ENCODE data around the gene CTXN2. TPM values are rescaled to one million over a fixed set of nuclear protein-coding genes. Genes with fewer than 3 reads are reported as not detected.

Gene CTXN2
- total and polyA plus RNA-seq, 2 of the 13 experiments (the other 11 are each of a cell fraction or from before 2014, with no cell fraction given): not detected

DNA sequence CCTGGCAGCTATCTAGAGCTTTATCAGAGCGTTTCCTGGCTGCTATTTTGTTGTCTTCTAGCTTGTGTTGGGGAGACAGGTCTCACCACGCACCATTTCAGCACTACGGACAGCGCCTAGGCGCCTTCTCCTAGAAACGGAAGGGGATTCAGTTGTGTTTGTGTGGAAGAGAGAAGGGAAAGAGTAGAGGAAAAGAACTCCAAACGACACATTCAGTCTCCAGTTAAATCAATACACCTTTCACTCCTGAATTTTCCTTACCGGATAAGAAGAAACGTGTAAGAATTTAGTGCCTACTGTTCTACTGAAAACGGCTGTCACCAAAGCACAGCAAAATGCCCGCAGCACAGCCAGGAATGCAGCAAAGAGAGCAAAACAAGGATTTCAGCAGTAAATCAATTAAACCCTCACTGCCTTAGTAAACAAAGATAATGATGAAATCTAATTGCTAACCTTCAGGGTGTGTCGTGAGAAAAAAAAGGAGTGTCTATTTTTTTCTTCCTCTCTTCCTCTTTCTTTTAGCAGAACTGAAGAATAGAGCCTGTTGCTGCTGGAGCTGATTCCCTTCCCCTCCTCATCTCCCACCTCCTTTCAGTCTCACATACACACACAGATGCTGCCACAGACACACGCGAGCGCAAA, 412 bp upstream of the CTXN2 start (continued):
- no peak for TF ChIP-seq PRMT3 (CRISPR knock-in tag; IDR thresholded peaks at IDR 0.05; ENCODE audit: borderline replicate concordance, low read depth)
- no peak for TF ChIP-seq FOXM1 (CRISPR knock-in tag; IDR thresholded peaks at IDR 0.05)
- TF ChIP-seq, protein P1, sequence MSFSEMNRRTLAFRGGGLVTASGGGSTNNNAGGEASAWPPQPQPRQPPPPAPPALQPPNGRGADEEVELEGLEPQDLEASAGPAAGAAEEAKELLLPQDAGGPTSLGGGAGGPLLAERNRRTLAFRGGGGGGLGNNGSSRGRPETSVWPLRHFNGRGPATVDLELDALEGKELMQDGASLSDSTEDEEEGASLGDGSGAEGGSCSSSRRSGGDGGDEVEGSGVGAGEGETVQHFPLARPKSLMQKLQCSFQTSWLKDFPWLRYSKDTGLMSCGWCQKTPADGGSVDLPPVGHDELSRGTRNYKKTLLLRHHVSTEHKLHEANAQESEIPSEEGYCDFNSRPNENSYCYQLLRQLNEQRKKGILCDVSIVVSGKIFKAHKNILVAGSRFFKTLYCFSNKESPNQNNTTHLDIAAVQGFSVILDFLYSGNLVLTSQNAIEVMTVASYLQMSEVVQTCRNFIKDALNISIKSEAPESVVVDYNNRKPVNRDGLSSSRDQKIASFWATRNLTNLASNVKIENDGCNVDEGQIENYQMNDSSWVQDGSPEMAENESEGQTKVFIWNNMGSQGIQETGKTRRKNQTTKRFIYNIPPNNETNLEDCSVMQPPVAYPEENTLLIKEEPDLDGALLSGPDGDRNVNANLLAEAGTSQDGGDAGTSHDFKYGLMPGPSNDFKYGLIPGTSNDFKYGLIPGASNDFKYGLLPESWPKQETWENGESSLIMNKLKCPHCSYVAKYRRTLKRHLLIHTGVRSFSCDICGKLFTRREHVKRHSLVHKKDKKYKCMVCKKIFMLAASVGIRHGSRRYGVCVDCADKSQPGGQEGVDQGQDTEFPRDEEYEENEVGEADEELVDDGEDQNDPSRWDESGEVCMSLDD (CRISPR knock-in tag; IDR thresholded peaks at IDR 0.05; ENCODE audit: borderline replicate concordance): no peak
- TF ChIP-seq, protein P2, sequence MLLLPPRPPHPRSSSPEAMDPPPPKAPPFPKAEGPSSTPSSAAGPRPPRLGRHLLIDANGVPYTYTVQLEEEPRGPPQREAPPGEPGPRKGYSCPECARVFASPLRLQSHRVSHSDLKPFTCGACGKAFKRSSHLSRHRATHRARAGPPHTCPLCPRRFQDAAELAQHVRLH (CRISPR knock-in tag; IDR thresholded peaks at IDR 0.05; ENCODE audit: borderline replicate concordance, low read depth): 0 out of 2 replicates have a peak, but pooled peaks have one; percentile 39
- TF ChIP-seq, protein P3, sequence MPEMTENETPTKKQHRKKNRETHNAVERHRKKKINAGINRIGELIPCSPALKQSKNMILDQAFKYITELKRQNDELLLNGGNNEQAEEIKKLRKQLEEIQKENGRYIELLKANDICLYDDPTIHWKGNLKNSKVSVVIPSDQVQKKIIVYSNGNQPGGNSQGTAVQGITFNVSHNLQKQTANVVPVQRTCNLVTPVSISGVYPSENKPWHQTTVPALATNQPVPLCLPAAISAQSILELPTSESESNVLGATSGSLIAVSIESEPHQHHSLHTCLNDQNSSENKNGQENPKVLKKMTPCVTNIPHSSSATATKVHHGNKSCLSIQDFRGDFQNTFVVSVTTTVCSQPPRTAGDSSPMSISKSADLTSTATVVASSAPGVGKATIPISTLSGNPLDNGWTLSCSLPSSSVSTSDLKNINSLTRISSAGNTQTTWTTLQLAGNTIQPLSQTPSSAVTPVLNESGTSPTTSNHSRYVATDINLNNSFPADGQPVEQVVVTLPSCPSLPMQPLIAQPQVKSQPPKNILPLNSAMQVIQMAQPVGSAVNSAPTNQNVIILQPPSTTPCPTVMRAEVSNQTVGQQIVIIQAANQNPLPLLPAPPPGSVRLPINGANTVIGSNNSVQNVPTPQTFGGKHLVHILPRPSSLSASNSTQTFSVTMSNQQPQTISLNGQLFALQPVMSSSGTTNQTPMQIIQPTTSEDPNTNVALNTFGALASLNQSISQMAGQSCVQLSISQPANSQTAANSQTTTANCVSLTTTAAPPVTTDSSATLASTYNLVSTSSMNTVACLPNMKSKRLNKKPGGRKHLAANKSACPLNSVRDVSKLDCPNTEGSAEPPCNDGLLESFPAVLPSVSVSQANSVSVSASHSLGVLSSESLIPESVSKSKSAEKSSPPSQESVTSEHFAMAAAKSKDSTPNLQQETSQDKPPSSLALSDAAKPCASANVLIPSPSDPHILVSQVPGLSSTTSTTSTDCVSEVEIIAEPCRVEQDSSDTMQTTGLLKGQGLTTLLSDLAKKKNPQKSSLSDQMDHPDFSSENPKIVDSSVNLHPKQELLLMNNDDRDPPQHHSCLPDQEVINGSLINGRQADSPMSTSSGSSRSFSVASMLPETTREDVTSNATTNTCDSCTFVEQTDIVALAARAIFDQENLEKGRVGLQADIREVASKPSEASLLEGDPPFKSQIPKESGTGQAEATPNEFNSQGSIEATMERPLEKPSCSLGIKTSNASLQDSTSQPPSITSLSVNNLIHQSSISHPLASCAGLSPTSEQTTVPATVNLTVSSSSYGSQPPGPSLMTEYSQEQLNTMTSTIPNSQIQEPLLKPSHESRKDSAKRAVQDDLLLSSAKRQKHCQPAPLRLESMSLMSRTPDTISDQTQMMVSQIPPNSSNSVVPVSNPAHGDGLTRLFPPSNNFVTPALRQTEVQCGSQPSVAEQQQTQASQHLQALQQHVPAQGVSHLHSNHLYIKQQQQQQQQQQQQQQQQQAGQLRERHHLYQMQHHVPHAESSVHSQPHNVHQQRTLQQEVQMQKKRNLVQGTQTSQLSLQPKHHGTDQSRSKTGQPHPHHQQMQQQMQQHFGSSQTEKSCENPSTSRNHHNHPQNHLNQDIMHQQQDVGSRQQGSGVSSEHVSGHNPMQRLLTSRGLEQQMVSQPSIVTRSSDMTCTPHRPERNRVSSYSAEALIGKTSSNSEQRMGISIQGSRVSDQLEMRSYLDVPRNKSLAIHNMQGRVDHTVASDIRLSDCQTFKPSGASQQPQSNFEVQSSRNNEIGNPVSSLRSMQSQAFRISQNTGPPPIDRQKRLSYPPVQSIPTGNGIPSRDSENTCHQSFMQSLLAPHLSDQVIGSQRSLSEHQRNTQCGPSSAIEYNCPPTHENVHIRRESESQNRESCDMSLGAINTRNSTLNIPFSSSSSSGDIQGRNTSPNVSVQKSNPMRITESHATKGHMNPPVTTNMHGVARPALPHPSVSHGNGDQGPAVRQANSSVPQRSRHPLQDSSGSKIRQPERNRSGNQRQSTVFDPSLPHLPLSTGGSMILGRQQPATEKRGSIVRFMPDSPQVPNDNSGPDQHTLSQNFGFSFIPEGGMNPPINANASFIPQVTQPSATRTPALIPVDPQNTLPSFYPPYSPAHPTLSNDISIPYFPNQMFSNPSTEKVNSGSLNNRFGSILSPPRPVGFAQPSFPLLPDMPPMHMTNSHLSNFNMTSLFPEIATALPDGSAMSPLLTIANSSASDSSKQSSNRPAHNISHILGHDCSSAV (CRISPR knock-in tag; IDR thresholded peaks at IDR 0.05; ENCODE audit: borderline replicate concordance): no peak
- no peak for TF ChIP-seq ZNF432 (CRISPR knock-in tag; IDR thresholded peaks at IDR 0.05; ENCODE audit: borderline replicate concordance)
- TF ChIP-seq, protein P4, sequence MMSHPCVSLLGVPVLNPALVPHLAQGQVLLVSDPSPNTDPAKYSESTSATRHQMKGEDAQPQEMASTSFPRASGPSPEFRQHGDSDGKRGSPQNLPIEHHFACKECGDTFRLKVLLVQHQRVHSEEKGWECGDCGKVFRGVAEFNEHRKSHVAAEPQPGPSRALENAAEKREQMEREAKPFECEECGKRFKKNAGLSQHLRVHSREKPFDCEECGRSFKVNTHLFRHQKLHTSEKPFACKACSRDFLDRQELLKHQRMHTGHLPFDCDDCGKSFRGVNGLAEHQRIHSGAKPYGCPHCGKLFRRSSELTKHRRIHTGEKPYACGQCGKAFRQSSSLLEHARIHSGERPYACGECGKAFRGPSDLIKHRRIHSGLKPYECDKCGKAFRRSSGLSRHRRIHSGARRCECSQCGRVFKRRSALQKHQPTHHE (CRISPR knock-in tag; IDR thresholded peaks at IDR 0.05; ENCODE audit: borderline replicate concordance): no peak
- TF ChIP-seq JUNB (CRISPR knock-in tag; IDR thresholded peaks at IDR 0.05; ENCODE audit: borderline replicate concordance): no peak
- TF ChIP-seq TCF12 (IDR thresholded peaks at IDR 0.05): no peak
- TF ChIP-seq TCF12 (CRISPR knock-in tag; IDR thresholded peaks at IDR 0.05): no peak
- no peak for TF ChIP-seq ZNF263 (CRISPR knock-in tag; IDR thresholded peaks at IDR 0.05)
- no peak for TF ChIP-seq ZNF644 (CRISPR knock-in tag; IDR thresholded peaks at IDR 0.05; ENCODE audit: low read depth)
- TF ChIP-seq TSC22D2 (CRISPR knock-in tag; IDR thresholded peaks at IDR 0.05; ENCODE audit: borderline replicate concordance): peak; percentile 81; the same call in 1 of the 2 replicates
- TF ChIP-seq ZNF652 (CRISPR knock-in tag; IDR thresholded peaks at IDR 0.05; ENCODE audit: borderline replicate concordance, low read depth): no peak
- TF ChIP-seq, protein P5, sequence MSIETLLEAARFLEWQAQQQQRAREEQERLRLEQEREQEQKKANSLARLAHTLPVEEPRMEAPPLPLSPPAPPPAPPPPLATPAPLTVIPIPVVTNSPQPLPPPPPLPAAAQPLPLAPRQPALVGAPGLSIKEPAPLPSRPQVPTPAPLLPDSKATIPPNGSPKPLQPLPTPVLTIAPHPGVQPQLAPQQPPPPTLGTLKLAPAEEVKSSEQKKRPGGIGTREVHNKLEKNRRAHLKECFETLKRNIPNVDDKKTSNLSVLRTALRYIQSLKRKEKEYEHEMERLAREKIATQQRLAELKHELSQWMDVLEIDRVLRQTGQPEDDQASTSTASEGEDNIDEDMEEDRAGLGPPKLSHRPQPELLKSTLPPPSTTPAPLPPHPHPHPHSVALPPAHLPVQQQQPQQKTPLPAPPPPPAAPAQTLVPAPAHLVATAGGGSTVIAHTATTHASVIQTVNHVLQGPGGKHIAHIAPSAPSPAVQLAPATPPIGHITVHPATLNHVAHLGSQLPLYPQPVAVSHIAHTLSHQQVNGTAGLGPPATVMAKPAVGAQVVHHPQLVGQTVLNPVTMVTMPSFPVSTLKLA (IDR thresholded peaks at IDR 0.05): no peak

Measured in HepG2 (cell line).